Measurements from ENCODE around the gene ZNF460.
A peak's percentile ranks its signal among the peaks of the same experiment; 100 is the strongest.

DNA sequence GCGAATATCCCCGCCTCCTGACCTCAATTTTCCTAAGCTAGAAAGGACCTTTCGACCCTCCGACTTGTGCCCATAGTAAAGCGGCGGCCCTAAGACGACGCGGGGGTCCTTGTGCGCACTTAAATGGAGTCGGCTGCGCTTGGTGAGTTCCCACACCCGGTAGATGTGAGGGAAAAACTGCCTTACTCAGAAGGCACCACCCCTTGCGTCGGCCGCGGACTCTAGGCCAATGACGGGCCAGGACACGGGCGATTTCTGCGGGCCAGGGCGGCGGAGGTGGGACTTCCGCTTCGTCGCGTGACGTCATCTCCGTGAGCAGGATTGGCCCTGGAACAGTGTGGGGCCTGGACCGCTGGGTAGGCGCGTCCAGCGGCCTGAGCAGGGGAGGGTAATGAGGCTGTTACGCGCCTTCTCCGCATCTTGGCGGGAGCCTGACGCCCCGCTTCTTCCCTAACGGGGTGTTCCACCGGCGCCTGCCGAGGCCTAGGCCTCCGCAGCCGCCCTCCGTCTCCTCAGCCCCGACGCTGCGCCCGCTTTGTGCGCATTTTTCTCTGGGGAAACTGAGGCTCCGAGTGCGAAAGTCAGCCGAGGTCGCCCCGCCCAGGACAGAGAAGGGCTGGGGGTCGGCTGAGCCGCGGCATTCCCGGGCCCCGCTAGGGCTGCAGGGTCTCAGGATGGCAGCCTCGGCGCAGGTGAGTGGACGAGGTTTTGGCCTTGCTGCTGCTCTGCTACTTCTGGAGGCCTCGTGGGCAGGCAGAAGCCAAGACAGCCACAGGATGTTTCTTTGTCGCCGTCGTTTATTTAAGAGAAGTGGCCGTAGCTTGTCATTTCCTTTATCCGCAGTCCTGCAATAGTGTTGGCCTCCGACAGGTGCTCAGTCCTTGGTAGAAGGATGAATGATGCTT, 40.1 kb downstream of the ZNF460 start, which contains the start of gene ZNF543:
- TF ChIP-seq POLR2A (IDR thresholded peaks at IDR 0.05) (peak; percentile 54 to 78 (median 58)), CTCF (IDR thresholded peaks at IDR 0.05) (peak in 1 of 6 experiments; percentile 22), POLR2AphosphoS5 (IDR thresholded peaks at IDR 0.05) (peak; percentile 88 to 91), EP300 (IDR thresholded peaks at IDR 0.05) (no peak)
